ENCODE results near the gene ESYT3.

- no peak for TF ChIP-seq POLR2AphosphoS5 (IDR thresholded peaks at IDR 0.05; ENCODE audit: low read depth, low read length)
- TF ChIP-seq CTCF (IDR thresholded peaks at IDR 0.05; ENCODE audit: control extremely low read depth in 1 of 3, insufficient read depth in 1 of 3, low read depth in 1 of 3, low read length in 3 of 3), result no peak
- TF ChIP-seq, protein P1, sequence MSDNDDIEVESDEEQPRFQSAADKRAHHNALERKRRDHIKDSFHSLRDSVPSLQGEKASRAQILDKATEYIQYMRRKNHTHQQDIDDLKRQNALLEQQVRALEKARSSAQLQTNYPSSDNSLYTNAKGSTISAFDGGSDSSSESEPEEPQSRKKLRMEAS (IDR thresholded peaks at IDR 0.05), result no peak
- TF ChIP-seq SIX5 (IDR thresholded peaks at IDR 0.05; ENCODE audit: low read depth, low read length), result no peak
- TF ChIP-seq POLR2A (IDR thresholded peaks at IDR 0.05; ENCODE audit: control extremely low read depth in 1 of 2, low read depth in 2 of 2, low read length in 2 of 2), result no peak
Measured at GRCh38 chr3:138513090-138513843, 78.9 kb downstream of the ESYT3 start.

Measured in H1 (cell line).